Central memory CD8-positive, alpha-beta T cell (primary cell): Measurements from ENCODE around the gene ADGRE3.

Experiments used
- ATAC-seq: fragments of 150-1000 bp; cut with Tn5 transposase; replicated peaks from 2 replicates; pipeline ENCODE4 v1.10.0; 2022; ENCODE audit warnings: mild to moderate bottlenecking, moderate FRiP score, moderate number of reproducible peaks; ENCODE audit not compliant: poor library complexity, severe bottlenecking; ENCODE audit errors: extremely low read depth
- DNase-seq, 2 donors: peaks; one replicate each; pipeline ENCODE4 v3.0.0; 2021; ENCODE audit warnings: low spot score in 2 of 2
- H3K27ac Mint-ChIP-seq: one replicate; pipeline ENCODE4 v1.8.0; 2022; ENCODE audit warnings: low read depth, mild to moderate bottlenecking, moderate library complexity, mixed read lengths
- H3K27me3 Mint-ChIP-seq: one replicate; pipeline ENCODE4 v1.8.0; 2022; ENCODE audit warnings: mixed read lengths
- H3K36me3 Mint-ChIP-seq: one replicate; pipeline ENCODE4 v1.8.0; 2022; ENCODE audit warnings: mild to moderate bottlenecking, moderate library complexity, mixed read lengths; ENCODE audit not compliant: insufficient read depth
- H3K4me1 Mint-ChIP-seq: one replicate; pipeline ENCODE4 v1.8.0; 2022; ENCODE audit warnings: mixed read lengths
- H3K4me3 Mint-ChIP-seq: one replicate; pipeline ENCODE4 v1.8.0; 2022; ENCODE audit warnings: mild to moderate bottlenecking, moderate library complexity, mixed read lengths
- H3K9me3 Mint-ChIP-seq: one replicate; pipeline ENCODE4 v1.8.0; 2022; ENCODE audit warnings: mixed read lengths

ADGRE3 gene

DNA sequence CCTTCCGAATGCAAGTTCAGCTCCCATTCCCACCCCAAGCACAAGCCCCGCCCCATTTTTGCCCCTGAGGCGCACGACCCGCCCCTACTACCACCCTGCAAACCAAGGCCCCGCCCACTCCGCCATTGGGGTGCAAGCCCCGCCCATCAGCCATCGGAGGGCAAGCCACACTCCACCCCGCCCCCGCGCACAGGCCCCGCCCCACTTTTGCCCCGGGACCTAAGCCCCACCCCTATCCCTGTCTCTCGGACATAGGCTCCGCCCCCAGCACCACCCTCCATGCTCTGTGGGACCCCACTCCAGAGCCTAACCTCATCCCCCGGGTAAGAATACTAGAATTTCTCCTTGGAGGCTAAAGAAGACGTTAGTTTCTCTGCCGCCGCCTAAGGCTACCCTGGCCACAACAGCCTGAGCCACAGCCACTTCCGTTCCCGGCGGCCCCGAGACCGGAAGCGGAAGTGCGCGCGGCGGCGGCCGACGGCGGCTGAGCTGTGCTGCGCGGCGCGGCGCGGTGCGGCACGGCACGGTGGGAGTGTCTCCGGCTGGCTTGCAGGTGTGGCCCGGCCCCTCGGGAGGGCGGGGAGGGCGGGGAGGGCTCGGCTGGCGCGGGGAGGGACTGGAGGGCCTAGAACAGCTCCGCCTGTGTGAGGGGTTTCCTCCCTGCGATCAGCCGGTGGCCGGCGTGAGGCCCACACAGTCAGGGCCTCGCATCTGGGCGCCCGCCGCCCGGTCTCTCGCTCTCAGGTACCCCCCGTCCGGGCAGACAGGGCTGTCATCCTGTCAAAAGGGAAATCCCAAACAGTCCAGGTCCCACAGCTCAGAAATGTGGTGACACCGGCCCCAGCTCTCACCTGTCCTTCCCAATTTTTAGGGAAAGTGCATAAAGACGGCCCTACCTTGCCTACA, 15.2 kb upstream of the ADGRE3 start, which contains the start of gene ZNF333:
TSS of gene ZNF333 (plus strand) at position 451 of the 906 bp plus-strand sequence. CDS start 3,444 bp downstream, outside the sequence.
- no peaks in the 10 kb centered on the region for H3K9me3 Mint-ChIP-seq
- H3K4me1 Mint-ChIP-seq = peaks cover 6% of the 10 kb centered on the region
- H3K4me3 Mint-ChIP-seq = peak within 1 kb of the TSS; percentile 92
- DNase-seq (peak; percentile 92 to 94), ATAC-seq (peak; percentile 96)
- H3K36me3 Mint-ChIP-seq = peaks cover 7% of the 10 kb centered on the region
- peak within 1 kb of the TSS; percentile 98 for H3K27ac Mint-ChIP-seq
- H3K27me3 Mint-ChIP-seq = no peaks in the 10 kb centered on the region

DNA sequence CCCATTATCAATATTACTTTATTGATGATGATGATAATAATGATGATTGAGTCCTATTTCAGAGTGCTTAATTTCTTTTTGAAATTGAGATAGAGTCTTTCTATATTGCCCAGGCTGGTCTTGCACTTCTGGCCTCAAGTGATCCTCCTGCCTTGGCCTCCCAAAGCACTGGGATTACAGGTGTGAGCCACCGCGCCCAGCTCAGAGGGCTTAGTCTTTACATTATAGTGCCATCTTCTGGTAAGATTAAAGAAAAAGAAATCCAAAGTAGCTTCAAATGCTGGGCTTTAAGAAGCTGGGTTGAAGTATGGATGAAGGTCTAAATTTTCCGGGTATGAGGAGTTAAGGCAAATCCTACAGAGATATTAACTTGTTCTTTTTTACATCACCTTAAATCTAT, 11.8 kb upstream of the ADGRE3 start:
- peaks cover 10% of the 10 kb centered on the region for H3K27me3 Mint-ChIP-seq
- H3K4me1 Mint-ChIP-seq = no peaks in the 10 kb centered on the region
- H3K27ac Mint-ChIP-seq = no peak overlapping the region
- H3K9me3 Mint-ChIP-seq = no peaks in the 10 kb centered on the region
- ATAC-seq (no peak), DNase-seq (no peak)
- H3K4me3 Mint-ChIP-seq = no peak overlapping the region
- peaks cover 4% of the 10 kb centered on the region for H3K36me3 Mint-ChIP-seq

GRCh38 chr19:14683439-14683838, 8.8 kb upstream of the ADGRE3 start:
- no peaks in the 10 kb centered on the region for H3K4me1 Mint-ChIP-seq
- H3K4me3 Mint-ChIP-seq = no peak overlapping the region
- no peak for DNase-seq
- no peak overlapping the region for H3K27ac Mint-ChIP-seq
- H3K27me3 Mint-ChIP-seq = peaks cover 10% of the 10 kb centered on the region
- no peaks in the 10 kb centered on the region for H3K9me3 Mint-ChIP-seq
- no peaks in the 10 kb centered on the region for H3K36me3 Mint-ChIP-seq
- no peak for ATAC-seq

DNA sequence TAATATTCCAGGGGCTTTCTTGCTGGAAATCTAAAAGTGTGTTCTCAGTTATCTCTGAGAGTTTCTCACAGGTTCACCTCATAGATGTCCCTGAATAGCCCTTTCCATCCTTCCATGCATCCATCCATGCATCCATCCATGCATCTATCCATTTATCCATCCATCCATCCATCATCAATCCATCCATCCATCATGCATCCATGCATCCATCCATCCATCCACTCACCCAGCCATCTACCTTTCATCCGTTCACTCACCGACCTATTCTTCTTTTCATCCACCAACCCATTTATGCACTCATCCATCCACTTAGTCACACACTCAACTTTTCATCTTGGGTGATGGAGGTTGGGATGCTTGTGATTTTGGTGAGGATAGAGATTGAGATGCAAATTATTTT, 7.4 kb upstream of the ADGRE3 start:
- Mint-ChIP-seq H3K4me1 (no peaks in the 10 kb centered on the region), H3K9me3 (no peaks in the 10 kb centered on the region), H3K36me3 (no peaks in the 10 kb centered on the region), H3K27ac (no peak overlapping the region), H3K4me3 (no peak overlapping the region), H3K27me3 (peaks cover 10% of the 10 kb centered on the region)
- ATAC-seq (no peak), DNase-seq (no peak)

DNA sequence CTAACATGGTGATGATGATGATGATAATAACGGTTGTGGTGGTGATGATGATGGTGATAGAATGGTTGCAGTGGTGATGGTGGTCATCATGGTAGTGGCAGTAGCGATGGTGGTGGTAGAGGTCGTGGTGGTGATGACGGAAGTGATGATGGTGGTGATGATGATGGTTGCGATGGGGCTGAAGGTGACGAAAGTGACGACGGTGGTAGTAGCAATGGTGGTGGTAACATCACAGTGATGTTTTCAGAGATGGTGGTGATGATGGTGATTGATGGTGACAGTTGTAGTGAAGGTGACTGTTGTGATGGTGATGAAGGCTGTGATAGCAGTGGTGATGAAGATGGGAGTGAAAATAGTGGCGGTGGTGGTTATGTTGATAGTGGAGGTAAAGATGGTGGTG, 3.6 kb upstream of the ADGRE3 start:
- Mint-ChIP-seq H3K27me3 (peaks cover 21% of the 10 kb centered on the region), H3K36me3 (no peaks in the 10 kb centered on the region), H3K27ac (no peak overlapping the region), H3K4me1 (no peaks in the 10 kb centered on the region), H3K4me3 (no peak overlapping the region), H3K9me3 (no peaks in the 10 kb centered on the region)
- DNase-seq (no peak), ATAC-seq (no peak)

DNA sequence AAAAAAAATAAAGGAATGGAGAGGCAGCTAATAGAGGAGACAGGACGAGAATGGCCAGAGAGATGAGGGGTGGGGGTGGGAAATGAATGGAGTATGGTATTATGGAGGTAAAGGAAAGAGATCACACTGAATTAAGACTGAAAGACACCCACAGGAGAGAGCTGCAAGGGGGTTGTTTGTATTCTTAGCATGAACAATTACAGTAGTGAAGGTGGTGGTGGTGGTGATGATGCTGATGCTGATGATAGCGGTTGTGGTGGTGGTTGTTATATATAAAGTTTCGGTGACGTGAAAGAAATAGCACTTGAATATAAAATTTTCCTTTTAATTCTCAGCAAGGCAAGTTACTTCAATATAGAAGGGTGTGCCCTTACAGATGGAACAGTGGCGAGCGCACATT, 2.8 kb upstream of the ADGRE3 start:
- no peaks in the 10 kb centered on the region for H3K4me1 Mint-ChIP-seq
- H3K27ac Mint-ChIP-seq = no peak overlapping the region
- DNase-seq = peak in 1 of 2 donors; percentile 33
- H3K4me3 Mint-ChIP-seq = no peak overlapping the region
- no peaks in the 10 kb centered on the region for H3K36me3 Mint-ChIP-seq
- no peaks in the 10 kb centered on the region for H3K9me3 Mint-ChIP-seq
- H3K27me3 Mint-ChIP-seq = peaks cover 25% of the 10 kb centered on the region
- peak; percentile 81 for ATAC-seq

GRCh38 chr19:14676762-14677161, 2.1 kb upstream of the ADGRE3 start:
- DNase-seq (peak in 1 of 2 donors; percentile 12), ATAC-seq (peak; percentile 63)
- no peaks in the 10 kb centered on the region for H3K4me1 Mint-ChIP-seq
- no peak overlapping the region for H3K4me3 Mint-ChIP-seq
- H3K9me3 Mint-ChIP-seq = no peaks in the 10 kb centered on the region
- no peak overlapping the region for H3K27ac Mint-ChIP-seq
- peaks cover 19% of the 10 kb centered on the region for H3K27me3 Mint-ChIP-seq
- no peaks in the 10 kb centered on the region for H3K36me3 Mint-ChIP-seq

GRCh38 chr19:14673088-14673487, 1.6 kb downstream of the ADGRE3 start:
- ATAC-seq (no peak), DNase-seq (no peak)
- no peak overlapping the region for H3K4me3 Mint-ChIP-seq
- H3K4me1 Mint-ChIP-seq = peaks cover 8% of the 10 kb centered on the region
- no peak overlapping the region for H3K27ac Mint-ChIP-seq
- H3K27me3 Mint-ChIP-seq = peaks cover 29% of the 10 kb centered on the region
- no peaks in the 10 kb centered on the region for H3K36me3 Mint-ChIP-seq
- no peaks in the 10 kb centered on the region for H3K9me3 Mint-ChIP-seq

- Mint-ChIP-seq H3K4me1 (peaks cover 14% of the 10 kb centered on the region), H3K9me3 (no peaks in the 10 kb centered on the region), H3K27ac (no peak overlapping the region), H3K27me3 (peaks cover 29% of the 10 kb centered on the region), H3K36me3 (no peaks in the 10 kb centered on the region), H3K4me3 (no peak overlapping the region)
- ATAC-seq (no peak), DNase-seq (no peak)
These were observed 2.3 kb downstream of the ADGRE3 start for GRCh38 chr19:14672188-14672872.

- Mint-ChIP-seq H3K36me3 (no peaks in the 10 kb centered on the region), H3K27me3 (peaks cover 37% of the 10 kb centered on the region), H3K9me3 (no peaks in the 10 kb centered on the region), H3K4me1 (peaks cover 21% of the 10 kb centered on the region), H3K27ac (no peak overlapping the region), H3K4me3 (no peak overlapping the region)
- ATAC-seq = no peak
- no peak for DNase-seq
These were observed 4.2 kb downstream of the ADGRE3 start for GRCh38 chr19:14670408-14670807.

DNA sequence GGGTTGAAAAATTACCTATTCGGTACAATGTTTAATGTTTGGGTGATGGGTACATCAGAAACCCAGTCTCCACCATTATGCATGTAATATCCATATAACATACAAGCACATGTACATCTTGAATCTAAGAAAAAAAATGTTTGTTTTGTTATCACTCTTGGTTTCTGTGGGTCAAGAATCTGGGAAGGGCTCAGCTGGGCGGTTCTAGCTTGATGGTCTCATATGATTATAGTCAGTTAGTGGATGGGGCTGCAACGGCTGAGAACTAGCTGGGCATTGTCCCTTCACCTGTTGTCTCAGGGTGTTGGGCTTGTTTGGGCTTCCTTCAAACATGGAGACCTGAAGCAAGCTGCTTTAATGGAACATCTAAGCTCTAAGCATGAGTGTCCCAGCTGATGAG, 4.7 kb downstream of the ADGRE3 start:
- no peak for ATAC-seq

DNA sequence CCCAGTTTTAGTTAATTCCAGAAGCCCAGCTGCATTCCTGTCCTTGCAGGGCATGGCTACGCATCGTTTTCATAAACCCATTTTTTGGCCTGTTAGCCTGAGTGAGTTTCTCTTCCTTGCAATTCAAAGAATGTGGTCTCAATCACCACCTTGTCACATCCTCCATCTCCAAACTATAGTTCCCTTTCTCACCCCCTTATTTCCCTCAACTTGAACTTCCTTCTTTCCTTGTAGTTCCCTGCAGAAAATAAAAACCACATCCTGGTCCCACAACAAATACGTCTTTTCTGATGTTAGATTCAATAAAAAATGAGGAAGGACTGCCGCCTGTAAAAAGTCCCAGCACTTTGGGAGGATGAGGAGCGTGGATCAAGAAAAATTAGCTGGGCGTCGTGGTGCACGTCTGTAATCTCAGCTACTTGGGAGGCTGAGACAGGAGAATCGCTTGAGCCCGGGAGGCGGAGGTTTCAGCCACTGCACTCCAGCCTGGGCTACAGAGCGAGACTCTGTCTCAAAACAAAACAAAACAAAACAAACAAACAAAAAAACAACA, 13.2 kb downstream of the ADGRE3 start:
- Mint-ChIP-seq H3K27me3 (peaks cover 22% of the 10 kb centered on the region), H3K4me1 (no peaks in the 10 kb centered on the region), H3K4me3 (no peak overlapping the region), H3K36me3 (no peaks in the 10 kb centered on the region), H3K9me3 (no peaks in the 10 kb centered on the region), H3K27ac (no peak overlapping the region)
- ATAC-seq = no peak
- DNase-seq = no peak

More for the DNA sequence above, 4.7 kb downstream of the ADGRE3 start:
- Mint-ChIP-seq H3K27ac (no peak overlapping the region), H3K4me3 (no peak overlapping the region), H3K4me1 (peaks cover 21% of the 10 kb centered on the region), H3K27me3 (peaks cover 37% of the 10 kb centered on the region), H3K36me3 (no peaks in the 10 kb centered on the region), H3K9me3 (no peaks in the 10 kb centered on the region)
- no peak for DNase-seq
